SK-N-SH treated with all-trans-retinoic acid at 6 μM for 48 hours (cell line): ENCODE measurements around the gene IRF1.
"Not testable (repeated sequence)": the region's sequence is repeated elsewhere in the genome, so short reads cannot be mapped to it uniquely, and the experiment has no call there.

Source experiments
- ATAC-seq: fragments of 200-7000 bp; cut with Tn5 transposase; 3 replicates; pipeline ENCODE4 v1.9.1; 2020; ENCODE audit warnings: mild to moderate bottlenecking, moderate library complexity
- BACH2 ChIP-seq: fragments of 250-450 bp; sonication (Bioruptor Pico); IDR thresholded peaks from 2 replicates; pipeline ENCODE4 v1.9.0; 2021; ENCODE audit warnings: mild to moderate bottlenecking, borderline replicate concordance
- CSDC2 ChIP-seq: fragments of 250-450 bp; sonication (Bioruptor Pico); IDR thresholded peaks from 2 replicates; pipeline ENCODE4 v1.5.0; 2020; ENCODE audit warnings: mild to moderate bottlenecking, moderate library complexity
- ESRRG ChIP-seq: fragments of 250-450 bp; sonication (Bioruptor Pico); IDR thresholded peaks from 2 replicates; pipeline ENCODE4 v1.6.1; 2021; ENCODE audit warnings: mild to moderate bottlenecking
- GLIS3 ChIP-seq: fragments of 250-450 bp; sonication (Bioruptor Pico); IDR thresholded peaks from 2 replicates; pipeline ENCODE4 v1.5.0; 2020; ENCODE audit warnings: mild to moderate bottlenecking, moderate library complexity
- ISL1 ChIP-seq: fragments of 250-450 bp; sonication (Bioruptor Pico); IDR thresholded peaks from 2 replicates; pipeline ENCODE4 v2.1.2; 2022; ENCODE audit warnings: mild to moderate bottlenecking, moderate library complexity
- OSR1 ChIP-seq: fragments of 250-450 bp; sonication (Bioruptor Pico); IDR thresholded peaks from 2 replicates; pipeline ENCODE4 v1.8.0; 2022; ENCODE audit warnings: moderate library complexity, mild to moderate bottlenecking, inconsistent platforms
- PPARA ChIP-seq: fragments of 250-450 bp; sonication (Bioruptor Pico); IDR thresholded peaks from 2 replicates; pipeline ENCODE4 v1.5.0; 2020; ENCODE audit warnings: mild to moderate bottlenecking, borderline replicate concordance
- SNAI2 ChIP-seq: fragments of 250-450 bp; sonication (Bioruptor Pico); IDR thresholded peaks from 2 replicates; pipeline ENCODE4 v1.5.0; 2020; ENCODE audit warnings: mild to moderate bottlenecking, moderate library complexity
- TCF4 ChIP-seq: fragments of 250-450 bp; sonication (Bioruptor Pico); IDR thresholded peaks from 2 replicates; pipeline ENCODE4 v1.8.0; 2021; ENCODE audit warnings: mild to moderate bottlenecking, moderate library complexity, borderline replicate concordance
- TOX ChIP-seq: fragments of 250-450 bp; sonication (Bioruptor Pico); IDR thresholded peaks from 2 replicates; pipeline ENCODE4 v1.8.0; 2021; ENCODE audit warnings: mild to moderate bottlenecking, moderate library complexity, borderline replicate concordance
- TSHZ2 ChIP-seq: fragments of 250-450 bp; sonication (Bioruptor Pico); IDR thresholded peaks from 2 replicates; pipeline ENCODE4 v1.5.0; 2020; ENCODE audit warnings: mild to moderate bottlenecking, moderate library complexity
- ZC3H10 ChIP-seq: fragments of 250-450 bp; sonication (Bioruptor Pico); IDR thresholded peaks from 2 replicates; pipeline ENCODE4 v1.5.1; 2021; ENCODE audit warnings: mild to moderate bottlenecking, moderate library complexity
- ZFP30 ChIP-seq: fragments of 450-650 bp; formaldehyde crosslinking; IDR thresholded peaks from 2 replicates; pipeline ENCODE4 v1.5.0; 2022; ENCODE audit warnings: mild to moderate bottlenecking, moderate library complexity
- ZNF565 ChIP-seq: fragments of 450-650 bp; formaldehyde crosslinking; conservative IDR thresholded peaks from 2 replicates; pipeline ENCODE4 v1.5.0; 2020; ENCODE audit warnings: low read depth, mild to moderate bottlenecking, moderate library complexity
- ZNF70 ChIP-seq: fragments of 450-650 bp; formaldehyde crosslinking; IDR thresholded peaks from 2 replicates; pipeline ENCODE4 v1.5.0; 2020; ENCODE audit warnings: mild to moderate bottlenecking, moderate library complexity
- ZNF8 ChIP-seq: fragments of 450-650 bp; formaldehyde crosslinking; IDR thresholded peaks from 2 replicates; pipeline ENCODE4 v1.5.0; 2020; ENCODE audit warnings: mild to moderate bottlenecking, moderate library complexity
- TF ChIP-seq, protein P1 (sequence below): fragments of 250-450 bp; sonication (Bioruptor Pico); IDR thresholded peaks from 2 replicates; pipeline ENCODE4 v1.5.1; 2021; ENCODE audit warnings: mild to moderate bottlenecking, moderate library complexity
- TF ChIP-seq, protein P2 (sequence below): fragments of 250-450 bp; sonication (Bioruptor Pico); IDR thresholded peaks from 2 replicates; pipeline ENCODE4 v1.8.0; 2021; ENCODE audit warnings: low read depth, mild to moderate bottlenecking, moderate library complexity, borderline replicate concordance

The IRF1 gene

DNA sequence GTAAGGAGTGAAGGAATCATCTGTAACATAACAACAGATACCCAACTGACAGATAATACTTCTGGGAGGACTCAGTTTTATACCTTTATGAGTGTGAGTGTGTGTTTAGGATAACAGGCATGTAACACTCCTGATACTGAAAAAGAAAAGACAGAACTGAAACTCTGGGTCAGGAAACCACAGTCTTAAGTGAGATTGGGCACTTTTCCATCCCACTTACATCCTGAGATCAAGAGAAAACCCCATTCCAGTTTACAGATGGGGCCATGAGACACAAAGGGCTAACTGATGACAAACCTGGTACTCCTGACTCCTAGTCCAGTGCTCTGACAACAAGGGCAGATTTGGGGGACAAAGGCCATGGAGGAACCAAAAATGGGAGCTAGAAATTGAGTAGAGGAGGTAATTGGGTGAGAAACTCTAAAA lies 34.7 kb upstream of the IRF1 start:
- ATAC-seq: no peak
- TF ChIP-seq, protein P1, sequence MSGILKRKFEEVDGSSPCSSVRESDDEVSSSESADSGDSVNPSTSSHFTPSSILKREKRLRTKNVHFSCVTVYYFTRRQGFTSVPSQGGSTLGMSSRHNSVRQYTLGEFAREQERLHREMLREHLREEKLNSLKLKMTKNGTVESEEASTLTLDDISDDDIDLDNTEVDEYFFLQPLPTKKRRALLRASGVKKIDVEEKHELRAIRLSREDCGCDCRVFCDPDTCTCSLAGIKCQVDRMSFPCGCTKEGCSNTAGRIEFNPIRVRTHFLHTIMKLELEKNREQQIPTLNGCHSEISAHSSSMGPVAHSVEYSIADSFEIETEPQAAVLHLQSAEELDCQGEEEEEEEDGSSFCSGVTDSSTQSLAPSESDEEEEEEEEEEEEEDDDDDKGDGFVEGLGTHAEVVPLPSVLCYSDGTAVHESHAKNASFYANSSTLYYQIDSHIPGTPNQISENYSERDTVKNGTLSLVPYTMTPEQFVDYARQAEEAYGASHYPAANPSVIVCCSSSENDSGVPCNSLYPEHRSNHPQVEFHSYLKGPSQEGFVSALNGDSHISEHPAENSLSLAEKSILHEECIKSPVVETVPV (CRISPR knock-in tag): no peak
- no peak for TF ChIP-seq ZFP30
- TF ChIP-seq OSR1 (CRISPR knock-in tag): no peak
- TF ChIP-seq ESRRG (CRISPR knock-in tag): no peak
- no peak for TF ChIP-seq CSDC2 (CRISPR knock-in tag)
- TF ChIP-seq ZC3H10 (CRISPR knock-in tag): no peak
- no peak for TF ChIP-seq GLIS3 (CRISPR knock-in tag)
- TF ChIP-seq, protein P2, sequence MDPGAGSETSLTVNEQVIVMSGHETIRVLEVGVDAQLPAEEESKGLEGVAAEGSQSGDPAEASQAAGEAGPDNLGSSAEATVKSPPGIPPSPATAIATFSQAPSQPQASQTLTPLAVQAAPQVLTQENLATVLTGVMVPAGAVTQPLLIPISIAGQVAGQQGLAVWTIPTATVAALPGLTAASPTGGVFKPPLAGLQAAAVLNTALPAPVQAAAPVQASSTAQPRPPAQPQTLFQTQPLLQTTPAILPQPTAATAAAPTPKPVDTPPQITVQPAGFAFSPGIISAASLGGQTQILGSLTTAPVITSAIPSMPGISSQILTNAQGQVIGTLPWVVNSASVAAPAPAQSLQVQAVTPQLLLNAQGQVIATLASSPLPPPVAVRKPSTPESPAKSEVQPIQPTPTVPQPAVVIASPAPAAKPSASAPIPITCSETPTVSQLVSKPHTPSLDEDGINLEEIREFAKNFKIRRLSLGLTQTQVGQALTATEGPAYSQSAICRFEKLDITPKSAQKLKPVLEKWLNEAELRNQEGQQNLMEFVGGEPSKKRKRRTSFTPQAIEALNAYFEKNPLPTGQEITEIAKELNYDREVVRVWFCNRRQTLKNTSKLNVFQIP (CRISPR knock-in tag): no peak
- no peak for TF ChIP-seq ZNF565
- TF ChIP-seq ZNF8 (CRISPR knock-in tag): no peak

GRCh38 chr5:132524877-132525276 lies 34.3 kb upstream of the IRF1 start:
- not testable (repeated sequence) for ATAC-seq

GRCh38 chr5:132522067-132522466 lies 31.5 kb upstream of the IRF1 start:
- not testable (repeated sequence) for ATAC-seq

GRCh38 chr5:132513618-132514336 lies 23.2 kb upstream of the IRF1 start:
- not testable (repeated sequence) for ATAC-seq

- no peak; the same call in 2 of the 3 replicates for ATAC-seq
Measured at GRCh38 chr5:132510076-132510475, 19.5 kb upstream of the IRF1 start.

DNA sequence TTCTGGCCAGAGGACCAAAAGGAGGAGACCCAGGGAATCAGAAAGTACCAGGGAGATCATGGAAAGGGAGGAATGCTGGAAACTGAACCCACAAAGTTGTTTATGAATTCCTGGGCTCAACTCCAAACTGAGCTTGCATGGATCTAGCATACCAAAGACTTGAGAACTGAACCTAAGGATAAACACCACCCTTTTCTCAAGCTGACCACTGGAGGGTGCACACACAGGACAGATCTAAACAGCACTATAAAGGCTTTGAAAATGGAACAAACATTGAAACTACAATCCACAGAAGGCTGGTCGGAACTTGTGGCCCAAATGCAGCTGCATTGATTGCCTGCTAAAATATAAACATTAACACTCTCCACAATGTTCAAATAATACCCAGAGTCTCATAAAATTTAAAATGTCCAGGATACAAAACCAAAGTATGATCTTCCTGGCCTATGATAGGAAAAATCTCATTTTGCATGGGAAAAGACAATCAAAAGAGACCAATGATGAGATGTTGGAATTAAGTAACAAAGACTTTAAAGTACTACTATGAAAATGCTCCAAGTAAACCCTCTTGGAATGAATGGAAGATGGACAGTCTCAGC lies 15.6 kb upstream of the IRF1 start:
- TF ChIP-seq TCF4 (CRISPR knock-in tag) (no peak), SNAI2 (CRISPR knock-in tag) (no peak), ZNF70 (CRISPR knock-in tag) (no peak), ESRRG (CRISPR knock-in tag) (no peak), TSHZ2 (CRISPR knock-in tag) (no peak), PPARA (no peak), CSDC2 (CRISPR knock-in tag) (no peak), BACH2 (no peak), OSR1 (CRISPR knock-in tag) (no peak), ZFP30 (no peak)
- TF ChIP-seq, protein P1 (CRISPR knock-in tag): no peak
- TF ChIP-seq, all 23 proteins: peak for 0
- peak; percentile 96 for ATAC-seq

More at GRCh38 chr5:132510076-132510475, 19.5 kb upstream of the IRF1 start:
- no peak for TF ChIP-seq ISL1 (CRISPR knock-in tag)
- peak; percentile 78; the same call in 1 of the 2 replicates for TF ChIP-seq TOX (CRISPR knock-in tag)
